Mesothelial cell of epicardium (in vitro differentiated cells): ENCODE results near the gene CADPS. TPM values are rescaled to one million over a fixed set of nuclear protein-coding genes. Genes with fewer than 3 reads are reported as not detected.

Experiments
- DNase-seq, 2 experiments: peaks; one replicate each; pipeline ENCODE4 v3.0.0; 2021; ENCODE audit warnings: low spot score in 2 of 2; ENCODE audit not compliant: unreplicated experiment in 2 of 2
- H3K27ac Mint-ChIP-seq: 2 replicates; pipeline ENCODE4 v1.8.0; 2021; ENCODE audit warnings: mixed read lengths
- H3K27me3 Mint-ChIP-seq: 2 replicates; pipeline ENCODE4 v1.8.0; 2021; ENCODE audit warnings: low read depth, mixed read lengths
- H3K36me3 Mint-ChIP-seq: 2 replicates; pipeline ENCODE4 v1.8.0; 2021; ENCODE audit warnings: mixed read lengths
- H3K4me1 Mint-ChIP-seq: 2 replicates; pipeline ENCODE4 v1.8.0; 2021; ENCODE audit warnings: mixed read lengths
- H3K4me3 Mint-ChIP-seq: 2 replicates; pipeline ENCODE4 v1.8.0; 2021; ENCODE audit warnings: mild to moderate bottlenecking, moderate library complexity, mixed read lengths
- H3K9me3 Mint-ChIP-seq: 2 replicates; pipeline ENCODE4 v1.8.0; 2021; ENCODE audit warnings: mixed read lengths
- CTCF ChIP-seq: fragments of 200-600 bp; sonication (generic); IDR thresholded peaks from one replicate; pipeline ENCODE4 v1.5.0; 2021; ENCODE audit warnings: antibody characterized with exemption; ENCODE audit not compliant: unreplicated experiment
- total RNA-seq: library from RNA; stranded (reverse); gene quantifications from 3 replicates; pipeline ENCODE4 v1.2.1, GENCODE V29; 2021

CADPS gene
- total RNA-seq, 1 donor from 2014 or later, result 4.2 TPM

GRCh38 chr3:62557450-62557849 lies 317.8 kb downstream of the CADPS start:
- no peak for DNase-seq
- Mint-ChIP-seq H3K4me1 (no peaks in the 10 kb centered on the region), H3K27me3 (peaks cover 30% of the 10 kb centered on the region), H3K27ac (no peak overlapping the region), H3K9me3 (no peaks in the 10 kb centered on the region), H3K4me3 (no peak overlapping the region), H3K36me3 (no peaks in the 10 kb centered on the region)
- no peak for TF ChIP-seq CTCF

GRCh38 chr3:62556121-62556815 lies 318.9 kb downstream of the CADPS start:
- H3K27ac Mint-ChIP-seq, result no peak overlapping the region
- peaks cover 34% of the 10 kb centered on the region for H3K27me3 Mint-ChIP-seq
- no peak for TF ChIP-seq CTCF
- H3K4me3 Mint-ChIP-seq, result no peak overlapping the region
- H3K4me1 Mint-ChIP-seq, result no peaks in the 10 kb centered on the region
- no peaks in the 10 kb centered on the region for H3K9me3 Mint-ChIP-seq
- DNase-seq, result no peak
- H3K36me3 Mint-ChIP-seq, result no peaks in the 10 kb centered on the region

GRCh38 chr3:62554264-62554799 lies 320.9 kb downstream of the CADPS start:
- H3K9me3 Mint-ChIP-seq, result no peaks in the 10 kb centered on the region
- H3K4me1 Mint-ChIP-seq, result no peaks in the 10 kb centered on the region
- H3K36me3 Mint-ChIP-seq, result no peaks in the 10 kb centered on the region
- H3K27me3 Mint-ChIP-seq, result peaks cover 48% of the 10 kb centered on the region
- H3K27ac Mint-ChIP-seq, result no peak overlapping the region
- no peak overlapping the region for H3K4me3 Mint-ChIP-seq
- DNase-seq, result no peak
- no peak for TF ChIP-seq CTCF

- H3K27me3 Mint-ChIP-seq, result peaks cover 54% of the 10 kb centered on the region
- no peak overlapping the region for H3K27ac Mint-ChIP-seq
- H3K9me3 Mint-ChIP-seq, result no peaks in the 10 kb centered on the region
- TF ChIP-seq CTCF, result no peak
- no peak overlapping the region for H3K4me3 Mint-ChIP-seq
- DNase-seq, result no peak
- no peaks in the 10 kb centered on the region for H3K36me3 Mint-ChIP-seq
- H3K4me1 Mint-ChIP-seq, result no peaks in the 10 kb centered on the region
Measured at GRCh38 chr3:62553811-62554210, 321.4 kb downstream of the CADPS start.

GRCh38 chr3:62551556-62551955 lies 323.7 kb downstream of the CADPS start:
- H3K27me3 Mint-ChIP-seq, result peaks cover 65% of the 10 kb centered on the region
- no peaks in the 10 kb centered on the region for H3K4me1 Mint-ChIP-seq
- DNase-seq, result no peak
- TF ChIP-seq CTCF, result no peak
- H3K36me3 Mint-ChIP-seq, result no peaks in the 10 kb centered on the region
- no peaks in the 10 kb centered on the region for H3K9me3 Mint-ChIP-seq
- no peak overlapping the region for H3K4me3 Mint-ChIP-seq
- no peak overlapping the region for H3K27ac Mint-ChIP-seq

GRCh38 chr3:62550439-62550838 lies 324.8 kb downstream of the CADPS start:
- no peak for DNase-seq
- Mint-ChIP-seq H3K27me3 (peaks cover 67% of the 10 kb centered on the region), H3K9me3 (no peaks in the 10 kb centered on the region), H3K4me1 (no peaks in the 10 kb centered on the region), H3K27ac (no peak overlapping the region), H3K4me3 (no peak overlapping the region), H3K36me3 (no peaks in the 10 kb centered on the region)
- TF ChIP-seq CTCF, result no peak
